Activated CD4-positive, CD25-positive, alpha-beta regulatory T cell treated with anti-CD3 and anti-CD28 coated beads, Interleukin-2, amount 50 U/mL, for 24 hours (primary cell): ENCODE data around the gene ACSBG1.
"Not testable (repeated sequence)": the region's sequence is repeated elsewhere in the genome, so short reads cannot be mapped to it uniquely, and the experiment has no call there.

Experiments used
- ATAC-seq, 2 donors: fragments of 150-1000 bp; cut with Tn5 transposase; one replicate each; pipeline ENCODE4 v1.10.0; 2021; ENCODE audit warnings: mild to moderate bottlenecking in 1 of 2, moderate library complexity in 1 of 2

Gene ACSBG1

DNA sequence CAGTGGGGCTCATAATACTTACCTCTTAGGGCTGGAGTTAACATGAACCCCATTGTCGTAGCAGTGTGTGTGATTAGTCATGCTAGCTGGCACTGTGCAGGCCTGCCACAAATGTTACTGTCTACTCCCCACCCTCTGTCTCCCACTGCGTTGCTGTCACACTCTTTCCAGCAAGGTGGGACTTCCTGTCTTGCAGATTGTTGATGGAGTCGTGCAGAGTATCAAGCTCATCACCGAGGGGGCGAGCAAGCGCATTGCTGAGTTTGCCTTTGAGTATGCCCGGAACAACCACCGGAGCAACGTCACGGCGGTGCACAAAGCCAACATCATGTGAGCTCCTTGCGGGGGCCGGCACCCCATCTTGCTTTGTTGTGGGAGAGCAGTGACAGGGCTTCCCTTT lies 72.3 kb downstream of the ACSBG1 start:
- peak; percentile 60 to 85 for ATAC-seq

DNA sequence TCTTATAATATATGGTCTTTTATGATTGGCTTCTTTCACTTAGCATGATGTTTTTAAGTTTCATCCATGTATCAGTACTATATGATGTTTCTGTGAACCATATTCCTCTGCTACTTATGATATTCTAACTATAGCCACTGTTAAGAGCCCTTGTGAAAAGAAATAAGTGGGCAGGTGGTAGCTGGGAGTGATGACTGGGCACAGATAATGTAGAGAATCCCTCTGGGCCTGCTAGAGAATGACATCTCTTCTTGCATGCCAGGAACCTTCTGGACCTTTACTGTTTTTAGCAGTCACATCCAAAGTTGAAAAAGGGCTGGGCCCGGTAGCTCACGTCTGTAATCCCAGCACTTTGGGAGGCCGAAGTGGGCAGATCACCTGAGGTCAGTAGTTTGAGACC lies 75.0 kb downstream of the ACSBG1 start:
- no peak for ATAC-seq

DNA sequence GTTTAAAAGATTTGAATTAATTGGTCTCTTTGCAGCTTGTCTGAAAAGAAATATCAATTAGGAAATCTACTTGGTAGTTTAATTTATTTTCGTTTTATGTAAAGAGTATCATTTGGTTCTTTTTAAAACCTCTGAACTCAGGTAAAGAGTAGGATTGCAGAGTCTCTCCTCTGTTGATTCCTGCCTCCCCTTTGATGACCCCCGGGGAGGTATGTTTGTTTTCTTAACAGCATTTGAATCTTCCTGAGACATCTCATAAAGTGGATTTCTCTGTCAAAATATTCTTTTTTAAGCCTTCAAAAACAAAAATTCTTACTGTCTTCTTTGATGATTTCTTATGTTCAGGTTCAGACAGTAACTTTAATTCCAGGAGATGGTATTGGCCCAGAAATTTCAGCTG lies 77.2 kb downstream of the ACSBG1 start:
- no peak for ATAC-seq

- no peak for ATAC-seq
Measured at GRCh38 chr15:78156653-78157052, 77.7 kb downstream of the ACSBG1 start.

- no peak for ATAC-seq
Measured at GRCh38 chr15:78155355-78155939, 78.9 kb downstream of the ACSBG1 start.

GRCh38 chr15:78154955-78155354 lies 79.4 kb downstream of the ACSBG1 start:
- no peak for ATAC-seq

DNA sequence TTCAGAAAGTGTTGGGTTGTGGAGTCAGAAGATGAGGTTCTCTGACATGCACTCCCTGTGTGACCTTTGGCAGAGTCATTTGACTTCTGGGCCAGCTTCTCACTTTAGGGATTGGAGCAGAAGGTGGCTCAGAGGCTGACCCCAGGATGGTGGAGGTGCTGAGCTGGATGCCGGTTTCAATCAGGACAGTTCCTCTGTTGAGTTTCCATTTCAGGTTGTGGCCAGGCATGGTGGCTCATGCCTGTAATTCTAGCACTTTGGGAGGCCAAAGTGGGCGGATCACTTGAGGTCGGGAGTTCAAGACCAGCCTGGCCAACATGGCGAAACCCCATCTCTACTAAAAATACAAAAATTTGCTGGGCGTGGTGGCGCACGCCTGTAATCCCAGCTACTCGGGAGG lies 83.3 kb downstream of the ACSBG1 start:
- ATAC-seq = not testable (repeated sequence)

GRCh38 chr15:78149805-78150751 lies 84.3 kb downstream of the ACSBG1 start:
- no peak for ATAC-seq

DNA sequence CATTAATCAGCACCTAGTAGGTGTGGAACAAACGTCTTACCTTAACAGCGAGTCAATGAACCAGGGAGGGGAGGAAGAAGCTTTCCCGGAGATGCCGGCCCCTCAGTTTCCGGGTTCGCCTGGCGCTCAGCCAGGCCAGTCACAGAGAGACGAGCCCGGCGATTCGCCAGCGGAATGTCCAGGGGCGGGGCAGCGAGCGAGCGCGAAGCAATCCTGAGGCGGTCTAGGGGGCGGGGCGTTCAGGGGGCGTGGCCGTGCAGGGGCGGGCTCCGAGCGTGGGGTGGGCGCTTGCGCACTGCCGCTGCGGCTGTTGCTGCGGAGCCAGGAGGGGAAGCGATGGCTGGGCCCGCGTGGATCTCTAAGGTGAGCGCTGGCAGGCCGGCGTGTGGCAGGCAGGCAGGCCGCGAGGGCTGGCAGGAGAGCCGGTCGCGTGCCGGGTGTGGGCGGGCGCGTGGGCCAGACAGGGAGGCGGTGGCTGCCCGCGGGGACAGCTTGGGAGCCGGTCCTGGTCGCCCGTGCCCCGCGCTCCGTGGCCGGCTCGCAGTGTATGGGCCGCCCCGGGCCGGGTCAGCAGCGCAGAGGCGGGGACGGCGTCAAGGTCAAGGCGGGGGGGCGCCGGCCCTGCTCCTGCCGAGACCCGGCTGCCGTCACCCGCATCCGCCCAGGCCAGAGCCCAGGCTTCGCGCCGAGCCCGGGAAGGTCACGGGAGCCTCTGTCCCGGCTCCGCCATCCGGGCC lies 85.1 kb downstream of the ACSBG1 start, which contains the start of gene IDH3A:
Gene IDH3A (plus strand): TSS at position 295 of the 737 bp plus-strand sequence. CDS start 42 bp downstream, at position 337.
- ATAC-seq = peak; percentile 92 to 94

DNA sequence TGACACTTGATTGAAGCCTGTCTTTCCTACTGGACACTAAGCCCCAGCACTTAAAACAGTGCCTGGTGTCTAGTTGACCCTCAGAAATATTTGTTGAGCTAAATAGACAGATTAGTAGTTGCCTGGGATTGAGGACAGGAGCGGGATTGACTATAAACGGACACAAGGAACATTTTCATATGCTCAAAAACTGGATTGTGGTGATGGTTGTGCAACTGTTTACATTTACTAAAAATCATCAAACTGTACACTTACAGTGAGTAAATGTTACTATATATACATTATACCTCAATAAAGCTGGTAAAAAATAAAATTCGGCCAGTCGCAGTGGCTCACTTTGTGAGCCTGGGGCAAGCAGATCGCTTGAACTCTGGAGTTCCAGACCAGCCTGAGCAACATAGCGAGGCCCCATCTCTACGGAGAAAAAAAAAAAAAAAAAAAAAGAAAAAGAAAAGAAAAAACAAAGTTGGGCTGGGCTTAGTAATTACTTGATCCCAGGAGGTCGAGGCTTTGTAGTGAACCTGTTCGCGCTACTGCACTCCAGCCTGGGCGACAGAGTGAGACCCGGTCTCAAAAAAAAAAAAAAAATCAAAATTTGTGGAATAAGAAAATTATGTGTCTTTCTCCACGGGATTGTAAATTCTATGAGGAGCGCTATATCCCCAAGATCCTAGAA lies 85.8 kb downstream of the ACSBG1 start:
- ATAC-seq = peak; percentile 1 to 2

DNA sequence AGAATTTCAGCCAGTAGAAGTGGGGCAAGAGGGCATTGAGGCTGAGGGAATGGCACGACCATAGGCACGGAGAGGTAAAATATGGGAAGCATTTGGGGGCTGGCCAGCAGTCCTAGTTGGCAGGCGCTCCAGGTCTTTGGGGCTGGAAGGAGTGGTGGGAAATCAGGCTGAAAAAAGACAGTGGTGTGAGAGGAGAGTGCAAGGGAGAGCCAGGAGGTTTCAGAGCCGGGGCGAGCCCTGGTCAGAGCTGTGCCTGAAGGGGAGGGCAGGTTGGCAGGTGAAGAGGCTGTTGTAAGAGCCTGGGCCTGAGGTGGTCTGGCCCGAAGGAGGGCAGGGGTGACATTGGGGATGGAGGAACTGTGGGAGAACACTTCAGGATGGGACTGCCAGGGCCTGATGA lies 86.8 kb downstream of the ACSBG1 start:
- no peak for ATAC-seq

DNA sequence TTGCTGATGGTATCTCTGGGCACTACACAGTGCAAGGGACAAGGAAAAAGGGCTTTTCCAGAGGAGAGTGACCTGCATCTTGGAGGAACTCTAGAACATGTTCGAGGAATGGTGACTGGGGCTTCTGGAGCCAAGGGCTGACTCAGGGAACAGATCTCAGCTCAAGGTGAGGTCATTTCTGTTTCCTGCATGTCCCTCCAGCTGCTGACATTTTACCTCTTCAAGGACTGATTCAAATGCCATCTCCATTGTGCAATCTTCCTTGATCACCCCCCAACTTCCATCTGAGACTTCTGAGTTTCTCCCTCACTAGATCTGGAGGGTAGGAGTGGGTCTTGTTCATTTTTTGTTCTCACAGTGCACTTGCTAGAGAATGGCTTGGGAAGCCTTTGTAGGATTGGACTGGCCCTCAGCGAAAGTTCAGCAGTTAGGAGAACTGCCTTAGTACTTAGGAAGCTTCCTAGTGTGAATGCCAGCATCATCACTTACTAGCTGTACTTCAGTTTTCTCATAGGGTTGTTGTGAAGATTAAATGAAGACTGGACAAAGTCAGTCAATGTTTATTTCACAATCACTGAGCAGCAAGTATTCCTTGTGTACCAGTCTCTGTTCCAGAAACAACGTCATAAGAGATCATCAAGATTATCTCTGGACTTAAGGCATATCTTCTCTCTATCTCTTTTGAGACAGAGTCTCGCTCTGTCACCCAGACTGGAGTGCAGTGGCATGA lies 87.8 kb downstream of the ACSBG1 start:
- ATAC-seq = no peak

- no peak for ATAC-seq
Measured at GRCh38 chr15:78142332-78142731, 92.0 kb downstream of the ACSBG1 start.

- no peak for ATAC-seq
Measured at GRCh38 chr15:78140292-78140691, 94.1 kb downstream of the ACSBG1 start.

DNA sequence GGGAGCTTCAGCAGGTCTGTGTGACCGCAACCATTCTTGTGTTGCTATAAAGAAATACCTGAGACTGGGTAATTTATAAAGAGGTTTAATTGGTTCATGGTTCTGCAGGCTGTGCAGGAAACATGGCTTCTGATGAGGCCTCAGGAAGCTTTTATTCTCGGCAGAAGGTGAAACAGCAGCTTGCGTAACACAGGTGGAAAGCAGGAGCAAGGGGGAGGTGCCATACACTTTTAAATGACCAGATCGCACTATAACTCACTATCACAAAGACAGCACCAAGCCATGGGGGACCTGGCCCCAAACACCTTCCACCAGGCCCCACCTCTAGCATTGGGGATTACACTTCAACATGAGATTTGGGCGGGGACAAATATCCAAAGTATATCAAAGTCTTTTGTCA lies 94.8 kb downstream of the ACSBG1 start:
- no peak for ATAC-seq

- no peak for ATAC-seq
Measured at GRCh38 chr15:78133801-78134200, 100.6 kb downstream of the ACSBG1 start.

DNA sequence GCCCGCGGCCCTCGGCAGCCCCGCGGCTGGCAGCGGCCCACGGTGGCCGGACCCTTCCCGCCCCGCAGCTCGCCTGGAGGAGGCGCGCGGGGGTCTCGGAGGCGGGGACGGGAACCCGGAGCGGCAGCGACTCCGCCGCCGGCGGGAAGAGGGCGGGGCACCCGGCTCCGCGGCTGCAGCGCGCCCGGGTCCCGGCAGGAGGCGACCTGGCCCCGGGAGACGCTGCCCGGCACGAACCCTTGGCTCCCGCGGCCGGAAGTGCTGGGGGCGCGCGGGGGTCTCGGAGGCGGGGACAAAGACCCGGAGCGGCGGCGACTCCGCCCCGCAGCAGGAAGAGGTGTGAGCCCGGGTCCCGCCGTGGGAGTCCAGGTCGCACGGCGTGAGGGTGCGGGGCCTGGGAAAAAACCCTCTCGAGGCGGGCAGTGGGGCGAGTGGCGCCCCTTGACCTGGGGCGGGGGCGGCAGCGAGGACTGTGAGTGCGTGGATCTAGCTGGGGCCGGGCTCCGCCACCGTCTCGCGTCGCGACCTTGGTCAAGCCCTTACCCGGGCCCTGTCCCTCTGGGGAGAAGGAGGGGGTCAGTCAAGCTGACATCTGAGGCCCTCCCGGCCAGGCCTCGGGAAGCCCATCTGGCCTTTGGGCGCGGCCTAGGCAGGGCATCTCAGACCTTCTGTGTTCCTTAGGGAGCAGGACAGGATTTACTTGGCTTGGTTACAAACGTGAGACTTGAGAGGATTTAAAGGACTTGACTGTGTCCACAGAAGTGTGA lies 102.9 kb downstream of the ACSBG1 start, which contains the start of gene CIB2:
Gene CIB2 (minus strand): TSS at position 151 of the 767 bp plus-strand sequence. CDS start 230 bp downstream, outside the sequence.
- ATAC-seq = peak; percentile 80 to 86

- ATAC-seq = peak; percentile 21 to 55
Measured at GRCh38 chr15:78130466-78131294, 103.7 kb downstream of the ACSBG1 start.

- ATAC-seq = no peak
Measured at GRCh38 chr15:78129751-78130287, 104.5 kb downstream of the ACSBG1 start.
